Measurements from ENCODE around the gene MR1. TPM values are rescaled to one million over a fixed set of nuclear protein-coding genes. Genes with fewer than 3 reads are reported as not detected.

Gene MR1
- total and polyA plus RNA-seq, 9 of the 15 experiments (the other 6 are each of a cell fraction or from before 2014, with no cell fraction given), result 9.7 to 21.7 (median 15.6) TPM

- 73% methylated on average over 8 of the region's 8 CpGs for WGBS (ENCODE audit: insufficient coverage, low coverage, missing lambda C conversion rate)
- no TSS peak for BruUV-seq (replicated peaks)
- FAIRE-seq (no peak), DNase-seq (ENCODE audit: extremely low read depth in 1 of 4, low spot score in 3 of 4) (no peak), ATAC-seq (no peak)
- no peaks in the 10 kb centered on the region for H3K9me3 ChIP-seq (replicated peaks; ENCODE audit: control insufficient read depth, insufficient read depth, low read depth, low read length)
- POLR2A ChIA-PET, result interaction anchor here (1.0 to 10.3 kb wide), 3 partner anchors 7 to 19 kb away, joined by 3 to 257 read pairs (median 4); no protein-coding TSS in a partner anchor
- peaks cover 14 to 36% of the 10 kb centered on the region in 2 experiments for H3K4me1 ChIP-seq (replicated peaks in 1 of 2; ENCODE audit: control insufficient read depth in 2 of 2, insufficient read depth in 2 of 2, low read length in 2 of 2)
- H3K4me2 ChIP-seq (ENCODE audit: insufficient read depth, low read length), result no peak overlapping the region
- H3K27ac ChIP-seq (ENCODE audit: extremely low read depth, low read depth, low read length), result no peak overlapping the region
- no peak for TF ChIP-seq RFX7 (CRISPR knock-in tag; IDR thresholded peaks at IDR 0.05)
- CTCF ChIA-PET (ENCODE audit: low intra/inter-chr PET ratio), result interaction anchor here (0.6 kb wide), 1 partner anchor 10 kb away, joined by 3 read pairs; no protein-coding TSS in a partner anchor
- H3K79me2 ChIP-seq (ENCODE audit: control insufficient read depth, insufficient read depth, low read length), result peaks cover 31% of the 10 kb centered on the region
- H3K4me3 ChIP-seq, result no peak overlapping the region
- intact Hi-C loops (cut with micrococcal nuclease) (no loop called here), in situ Hi-C loops (cut with MboI) (no loop called here)
- peaks cover 27% of the 10 kb centered on the region for H4K20me1 ChIP-seq (replicated peaks; ENCODE audit: control insufficient read depth, insufficient read depth, low read length)
- H3K9ac ChIP-seq (ENCODE audit: insufficient read depth in 1 of 2, low read depth in 2 of 2, low read length in 2 of 2), result no peak overlapping the region
- H2AFZ ChIP-seq (ENCODE audit: low read depth, low read length), result no peak overlapping the region
- H3K36me3 ChIP-seq (ENCODE audit: control insufficient read depth, insufficient read depth, low read length), result peaks cover 26% of the 10 kb centered on the region
- no peaks in the 10 kb centered on the region for H3K27me3 ChIP-seq (ENCODE audit: control insufficient read depth in 2 of 2, insufficient read depth in 2 of 2, low read length in 2 of 2)
- no peaks in the 10 kb centered on the region for H3K9me1 ChIP-seq (ENCODE audit: control insufficient read depth, insufficient read depth, low read length)
Measured at GRCh38 chr1:181095260-181095659, 61.5 kb downstream of the MR1 start.

- ATAC-seq, result no peak
- Histone ChIP-seq H4K20me1 (replicated peaks; ENCODE audit: control insufficient read depth, insufficient read depth, low read length) (peaks cover 22% of the 10 kb centered on the region), H3K4me3 (no peak overlapping the region), H3K27ac (ENCODE audit: extremely low read depth, low read depth, low read length) (no peak overlapping the region), H3K4me1 (replicated peaks in 1 of 2; ENCODE audit: control insufficient read depth in 2 of 2, insufficient read depth in 2 of 2, low read length in 2 of 2) (peaks cover 18 to 41% of the 10 kb centered on the region in 2 experiments), H2AFZ (ENCODE audit: low read depth, low read length) (no peak overlapping the region), H3K79me2 (ENCODE audit: control insufficient read depth, insufficient read depth, low read length) (peaks cover 25% of the 10 kb centered on the region), H3K36me3 (ENCODE audit: control insufficient read depth, insufficient read depth, low read length) (peaks cover 24% of the 10 kb centered on the region), H3K27me3 (ENCODE audit: control insufficient read depth in 2 of 2, insufficient read depth in 2 of 2, low read length in 2 of 2) (no peaks in the 10 kb centered on the region), H3K9ac (ENCODE audit: insufficient read depth in 1 of 2, low read depth in 2 of 2, low read length in 2 of 2) (no peak overlapping the region), H3K9me3 (replicated peaks; ENCODE audit: control insufficient read depth, insufficient read depth, low read depth, low read length) (no peaks in the 10 kb centered on the region), H3K4me2 (ENCODE audit: insufficient read depth, low read length) (no peak overlapping the region), H3K9me1 (ENCODE audit: control insufficient read depth, insufficient read depth, low read length) (no peaks in the 10 kb centered on the region)
- 55% methylated on average over 5 of the region's 5 CpGs for WGBS (ENCODE audit: insufficient coverage, low coverage, missing lambda C conversion rate)
- no peak for DNase-seq (ENCODE audit: extremely low read depth in 1 of 4, low spot score in 3 of 4)
- CTCF ChIA-PET (ENCODE audit: low intra/inter-chr PET ratio), result interaction anchor here (0.6 kb wide), 1 partner anchor 9 kb away, joined by 3 read pairs; no protein-coding TSS in a partner anchor
- in situ Hi-C loops (cut with MboI), result no loop called here
- POLR2A ChIA-PET, result interaction anchor here (0.7 to 10.3 kb wide), 6 partner anchors 7 to 1249 kb away, joined by 3 to 257 read pairs (median 4); no protein-coding TSS in a partner anchor
- intact Hi-C loops (cut with micrococcal nuclease), result no loop called here
- no peak for FAIRE-seq
- BruUV-seq (replicated peaks), result no TSS peak
- no peak for TF ChIP-seq KDM4B (IDR thresholded peaks at IDR 0.05; ENCODE audit: borderline replicate concordance in 2 of 2, low read depth in 1 of 2)
- TF ChIP-seq NR3C1 (CRISPR knock-in tag; IDR thresholded peaks at IDR 0.05), result no peak
- no peak for TF ChIP-seq SMAD3 (CRISPR knock-in tag; conservative IDR thresholded peaks at IDR 0.05)
- TF ChIP-seq CEBPZ (IDR thresholded peaks at IDR 0.05; ENCODE audit: borderline replicate concordance, low read depth, low read length), result no peak
- TF ChIP-seq MTF1 (CRISPR knock-in tag; IDR thresholded peaks at IDR 0.05; ENCODE audit: borderline replicate concordance), result no peak
- no peak for TF ChIP-seq SAP30 (IDR thresholded peaks at IDR 0.05; ENCODE audit: borderline replicate concordance, insufficient read depth, low read depth, low read length, poor library complexity, severe bottlenecking)
- TF ChIP-seq CBX3 (IDR thresholded peaks at IDR 0.05; ENCODE audit: borderline replicate concordance in 1 of 2, low read length in 2 of 2), result no peak
- TF ChIP-seq GATA2 (CRISPR knock-in tag; IDR thresholded peaks at IDR 0.05), result no peak
- no peak for TF ChIP-seq JUNB (CRISPR knock-in tag; conservative IDR thresholded peaks at IDR 0.05)
- no peak for TF ChIP-seq SNRNP70 (optimal IDR thresholded peaks at IDR 0.05; ENCODE audit: low read depth, low read length)
- TF ChIP-seq ELF1 (tag; IDR thresholded peaks at IDR 0.05), result no peak
Measured at GRCh38 chr1:181095763-181096184, 62.0 kb downstream of the MR1 start.
